OCI-LY7 (cell line): ENCODE results near the gene PPP2R5C. TPM values are rescaled to one million over a fixed set of nuclear protein-coding genes. Genes with fewer than 3 reads are reported as not detected.

Experiments used
- BruUV-seq: library from RNA; stranded (reverse); fragments of 400-500 nt; replicated peaks from 2 replicates; lab custom pipeline; 2021; lab: Mats Ljungman, UMichigan
- CTCF ChIA-PET: fragments of 300-600 bp; sonication (Branson Sonifier 250); formaldehyde crosslinking; loops from one replicate; lab custom pipeline; 2022; ENCODE audit warnings: antibody characterized with exemption; ENCODE audit not compliant: unreplicated experiment; lab: Charles Lee
- POLR2A ChIA-PET: fragments of 300-600 bp; sonication (Branson Sonifier 250); formaldehyde crosslinking; loops from one replicate; lab custom pipeline; 2022; ENCODE audit warnings: antibody characterized with exemption; lab: Charles Lee
- DNase-seq: peaks from one replicate; pipeline ENCODE4 v3.0.0-alpha.2; 2015; ENCODE audit warnings: low spot score
- H2AFZ ChIP-seq: fragments of 200-600 bp; sonication (generic), shearing (Covaris generic); 2 replicates; pipeline ENCODE4 v1.6.1; 2014; ENCODE audit warnings: mild to moderate bottlenecking, antibody characterized with exemption, low read length, moderate library complexity
- H3K27ac ChIP-seq: fragments of 200-600 bp; sonication (generic); 2 replicates; pipeline ENCODE4 v1.5.1; 2014; ENCODE audit warnings: mixed run types, low read depth, mild to moderate bottlenecking, moderate library complexity, low read length, inconsistent platforms; ENCODE audit not compliant: poor library complexity, severe bottlenecking
- H3K36me3 ChIP-seq: fragments of 200-600 bp; sonication (generic); 2 replicates; pipeline ENCODE4 v1.6.1; 2014; ENCODE audit warnings: mild to moderate bottlenecking, antibody characterized with exemption, low read length, moderate library complexity, mixed read lengths; ENCODE audit not compliant: insufficient read depth
- H3K4me1 ChIP-seq: fragments of 200-600 bp; sonication (generic); 2 replicates; pipeline ENCODE4 v1.5.1; 2014; ENCODE audit warnings: mild to moderate bottlenecking, low read length; ENCODE audit not compliant: insufficient read depth, poor library complexity, severe bottlenecking
- H3K4me2 ChIP-seq: fragments of 200-600 bp; sonication (generic); 2 replicates; pipeline ENCODE4 v1.6.1; 2014; ENCODE audit warnings: mild to moderate bottlenecking, low read length
- H3K4me3 ChIP-seq: fragments of 200-600 bp; sonication (generic); 2 replicates; pipeline ENCODE4 v1.5.1; 2014; ENCODE audit warnings: mild to moderate bottlenecking, low read depth, low read length; ENCODE audit not compliant: poor library complexity, severe bottlenecking
- H3K79me2 ChIP-seq: fragments of 200-600 bp; sonication (generic); 2 replicates; pipeline ENCODE4 v1.6.1; 2016; ENCODE audit warnings: low read depth, mild to moderate bottlenecking, low read length, moderate library complexity, mixed read lengths; ENCODE audit not compliant: insufficient read depth
- H3K9me2 ChIP-seq: fragments of 200-600 bp; sonication (generic); 2 replicates; pipeline ENCODE4 v1.6.1; 2016; ENCODE audit warnings: mild to moderate bottlenecking, low read length, mixed read lengths; ENCODE audit not compliant: insufficient read depth
- H3K9me3 ChIP-seq: fragments of 200-600 bp; sonication (generic); 2 replicates; pipeline ENCODE4 v1.6.1; 2014; ENCODE audit warnings: mild to moderate bottlenecking, mixed run types, low read length, mixed read lengths
- H4K20me1 ChIP-seq: fragments of 200-600 bp; sonication (generic); 2 replicates; pipeline ENCODE4 v1.6.1; 2014; ENCODE audit warnings: mild to moderate bottlenecking, antibody characterized with exemption, low read length, moderate library complexity, mixed read lengths; ENCODE audit not compliant: insufficient read depth
- EZH2phosphoT487 ChIP-seq: fragments of 200-600 bp; sonication (generic); IDR thresholded peaks from 2 replicates; pipeline ENCODE4 v1.6.1; 2018; ENCODE audit warnings: low read depth, borderline replicate concordance, mild to moderate bottlenecking, mixed run types, antibody characterized with exemption, low read length, moderate library complexity, mixed read lengths
- intact Hi-C: fragments of 100-400 bp; cut with micrococcal nuclease; formaldehyde crosslinking; loops from one replicate; pipeline ENCODE4 v1.10.0; 2022; ENCODE audit not compliant: unreplicated experiment
- total RNA-seq, 2 experiments: library from RNA; depleted of rRNA in 1 of 2; stranded (reverse); fragments of >200 nt in 1 of 2; shearing (Covaris generic) in 1 of 2; gene quantifications; 2 replicates each; pipeline ENCODE4 v1.2.3, GENCODE V29; 2014 to 2022
- TF ChIP-seq, protein P1 (sequence below): fragments of 200-600 bp; sonication (generic); conservative IDR thresholded peaks from 2 replicates; pipeline ENCODE4 v1.5.1; 2014; ENCODE audit warnings: mild to moderate bottlenecking, antibody characterized with exemption, low read length, moderate library complexity, mixed read lengths

The PPP2R5C gene
- total RNA-seq, 2 experiments from 2014 or later, result 161 to 236 TPM

- BruUV-seq, result no TSS peak
- CTCF ChIA-PET, result interaction anchor here (0.6 to 0.9 kb wide), 2 partner anchors 16 to 24 kb away, joined by 3 read pairs; no protein-coding TSS in a partner anchor
Measured at GRCh38 chr14:101791919-101792572, 30.5 kb downstream of the PPP2R5C start.

DNA sequence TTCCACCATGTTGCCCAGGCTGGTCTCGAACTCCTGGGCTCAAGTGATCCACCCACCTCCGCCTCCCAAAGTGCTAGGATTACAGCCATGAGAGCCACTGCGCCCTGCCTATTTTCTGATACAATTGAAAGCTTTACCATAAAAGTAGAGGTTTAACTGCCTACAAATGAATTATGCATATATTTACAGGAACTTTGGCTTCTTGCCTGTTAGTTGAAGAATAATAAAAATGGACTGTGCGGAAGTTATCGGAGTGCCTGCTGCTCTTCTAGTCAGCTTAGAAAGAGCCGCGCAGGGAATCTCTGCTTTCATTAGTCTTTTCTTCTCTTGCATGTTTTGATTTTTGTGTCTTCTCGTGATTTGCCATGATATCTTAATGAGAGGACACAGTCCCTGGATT is 34.5 kb downstream of the PPP2R5C start:
- no peaks in the 10 kb centered on the region for H4K20me1 ChIP-seq
- H3K79me2 ChIP-seq, result peaks cover 4% of the 10 kb centered on the region; the same call in 1 of the 2 replicates
- H3K4me2 ChIP-seq, result no peak overlapping the region
- no peak for DNase-seq
- TF ChIP-seq, protein P1, sequence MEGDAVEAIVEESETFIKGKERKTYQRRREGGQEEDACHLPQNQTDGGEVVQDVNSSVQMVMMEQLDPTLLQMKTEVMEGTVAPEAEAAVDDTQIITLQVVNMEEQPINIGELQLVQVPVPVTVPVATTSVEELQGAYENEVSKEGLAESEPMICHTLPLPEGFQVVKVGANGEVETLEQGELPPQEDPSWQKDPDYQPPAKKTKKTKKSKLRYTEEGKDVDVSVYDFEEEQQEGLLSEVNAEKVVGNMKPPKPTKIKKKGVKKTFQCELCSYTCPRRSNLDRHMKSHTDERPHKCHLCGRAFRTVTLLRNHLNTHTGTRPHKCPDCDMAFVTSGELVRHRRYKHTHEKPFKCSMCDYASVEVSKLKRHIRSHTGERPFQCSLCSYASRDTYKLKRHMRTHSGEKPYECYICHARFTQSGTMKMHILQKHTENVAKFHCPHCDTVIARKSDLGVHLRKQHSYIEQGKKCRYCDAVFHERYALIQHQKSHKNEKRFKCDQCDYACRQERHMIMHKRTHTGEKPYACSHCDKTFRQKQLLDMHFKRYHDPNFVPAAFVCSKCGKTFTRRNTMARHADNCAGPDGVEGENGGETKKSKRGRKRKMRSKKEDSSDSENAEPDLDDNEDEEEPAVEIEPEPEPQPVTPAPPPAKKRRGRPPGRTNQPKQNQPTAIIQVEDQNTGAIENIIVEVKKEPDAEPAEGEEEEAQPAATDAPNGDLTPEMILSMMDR, result no peak
- no peak for TF ChIP-seq EZH2phosphoT487
- H3K4me1 ChIP-seq, result peaks cover 17% of the 10 kb centered on the region
- CTCF ChIA-PET, result no interaction called here
- H3K9me2 ChIP-seq, result no peaks in the 10 kb centered on the region
- no TSS peak for BruUV-seq
- H3K27ac ChIP-seq, result no peak overlapping the region
- POLR2A ChIA-PET, result no interaction called here
- no peak overlapping the region for H3K4me3 ChIP-seq
- peaks cover 27% of the 10 kb centered on the region for H3K9me3 ChIP-seq
- intact Hi-C loops, result no loop called here
- H3K36me3 ChIP-seq, result peaks cover 14% of the 10 kb centered on the region
- no peak overlapping the region for H2AFZ ChIP-seq

More at GRCh38 chr14:101791919-101792572, 30.5 kb downstream of the PPP2R5C start:
- H3K9me2 ChIP-seq, result no peaks in the 10 kb centered on the region
- peaks cover 4% of the 10 kb centered on the region; the same call in 1 of the 2 replicates for H3K79me2 ChIP-seq
- peaks cover 27% of the 10 kb centered on the region for H3K9me3 ChIP-seq
- H2AFZ ChIP-seq, result peak overlapping the region; percentile 94
- POLR2A ChIA-PET, result interaction anchor here (0.6 to 6.8 kb wide), 11 partner anchors 10 to 61 kb away, joined by 3 to 68 read pairs (median 5); no protein-coding TSS in a partner anchor
- H3K27ac ChIP-seq, result peak overlapping the region; percentile 52
- TF ChIP-seq EZH2phosphoT487, result no peak
- TF ChIP-seq, protein P1, result 0 out of 2 replicates have a peak, but pooled peaks have one; percentile 34
- intact Hi-C loops, result no loop called here
- H3K4me1 ChIP-seq, result peaks cover 48% of the 10 kb centered on the region
- peak overlapping the region; percentile 56 for H3K4me3 ChIP-seq
- H4K20me1 ChIP-seq, result no peaks in the 10 kb centered on the region
- H3K36me3 ChIP-seq, result peaks cover 14% of the 10 kb centered on the region
- DNase-seq, result peak; percentile 37
- H3K4me2 ChIP-seq, result peak overlapping the region; percentile 92

- no peak overlapping the region for H3K4me3 ChIP-seq
- H3K9me2 ChIP-seq, result no peaks in the 10 kb centered on the region
- H3K4me2 ChIP-seq, result no peak overlapping the region
- peaks cover 13% of the 10 kb centered on the region for H3K4me1 ChIP-seq
- peaks cover 14% of the 10 kb centered on the region for H3K36me3 ChIP-seq
- no peaks in the 10 kb centered on the region for H4K20me1 ChIP-seq
- no peak overlapping the region for H3K27ac ChIP-seq
- no peak for TF ChIP-seq EZH2phosphoT487
- TF ChIP-seq, protein P1, result no peak
- ChIA-PET CTCF (no interaction called here), POLR2A (no interaction called here)
- no TSS peak for BruUV-seq
- H3K9me3 ChIP-seq, result peaks cover 27% of the 10 kb centered on the region
- no peak for DNase-seq
- no peak overlapping the region for H2AFZ ChIP-seq
- intact Hi-C loops, result no loop called here
- H3K79me2 ChIP-seq, result peaks cover under 1% of the 10 kb centered on the region; the same call in 1 of the 2 replicates
Measured at GRCh38 chr14:101796479-101796878, 35.0 kb downstream of the PPP2R5C start.
